Activated T-cell treated with anti-CD3 and anti-CD28 coated beads, Interleukin-2, amount 50 U/mL, for 1 hour (primary cell): Measurements from ENCODE around the gene LRWD1.
A peak's percentile ranks its signal among the peaks of the same experiment; 100 is the strongest.
"Not testable (repeated sequence)": the region's sequence is repeated elsewhere in the genome, so short reads cannot be mapped to it uniquely, and the experiment has no call there.

Experiments
- DNase-seq: peaks from one replicate; pipeline ENCODE4 v3.0.0-alpha.2; 2020

The LRWD1 gene

DNA sequence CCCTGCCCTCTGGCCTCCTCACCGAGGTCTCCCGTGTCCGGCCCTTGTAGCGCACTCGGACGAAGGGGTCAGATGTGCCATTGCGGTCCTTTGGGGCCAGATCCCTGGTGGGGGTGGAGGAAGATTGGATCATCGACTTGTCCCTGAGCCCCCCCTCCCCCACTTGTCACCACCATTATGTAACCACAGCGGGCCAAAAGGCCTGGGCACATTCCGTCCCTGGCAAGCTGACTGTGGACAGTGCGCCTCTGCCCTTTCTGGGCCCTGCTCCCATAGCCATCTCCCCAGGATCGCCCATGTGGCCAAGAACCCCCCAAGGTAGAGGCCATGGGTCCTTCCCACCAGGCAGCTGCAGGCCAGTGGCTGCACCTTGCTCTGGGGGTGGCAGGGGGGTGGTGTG, 38.4 kb downstream of the LRWD1 start:
- DNase-seq, result not testable (repeated sequence)

GRCh38 chr7:102505298-102506185, 40.8 kb downstream of the LRWD1 start:
- DNase-seq, result not testable (repeated sequence)

GRCh38 chr7:102507410-102508088, 42.8 kb downstream of the LRWD1 start:
- not testable (repeated sequence) for DNase-seq

GRCh38 chr7:102510575-102510974, 45.8 kb downstream of the LRWD1 start:
- DNase-seq, result not testable (repeated sequence)

GRCh38 chr7:102511860-102512522, 47.2 kb downstream of the LRWD1 start:
- DNase-seq, result not testable (repeated sequence)

DNA sequence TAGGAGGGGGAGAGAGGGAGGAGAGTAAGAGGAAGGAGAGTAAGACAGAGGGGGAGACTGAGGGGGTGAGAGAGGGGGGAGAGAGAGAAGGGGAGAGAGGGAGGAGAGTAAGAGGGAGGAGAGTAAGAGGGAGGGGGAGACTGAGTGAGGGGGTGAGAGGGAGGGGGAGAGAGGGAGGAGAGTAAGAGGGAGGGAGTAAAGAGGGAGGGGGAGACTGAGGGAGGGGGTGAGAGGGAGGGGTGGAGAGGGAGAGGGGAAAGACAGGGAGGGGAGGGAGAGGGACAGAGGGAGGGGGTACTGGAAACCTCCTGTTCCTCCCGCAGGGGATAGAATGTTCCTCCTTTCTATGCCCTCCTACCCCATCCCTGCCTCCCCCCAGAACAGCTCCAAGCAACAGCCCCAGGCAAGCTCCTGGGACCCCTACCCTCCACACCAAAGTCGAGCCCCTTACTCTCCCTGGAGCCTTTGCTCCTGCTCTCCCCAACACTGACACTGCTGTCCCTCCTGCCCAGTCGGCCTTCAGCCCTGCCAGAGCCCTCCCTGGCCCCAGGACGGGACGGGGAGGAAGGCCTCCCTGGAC, 47.9 kb downstream of the LRWD1 start:
- peak; percentile 23 for DNase-seq

- not testable (repeated sequence) for DNase-seq
Observed at GRCh38 chr7:102514881-102515721, 50.3 kb downstream of the LRWD1 start.

DNA sequence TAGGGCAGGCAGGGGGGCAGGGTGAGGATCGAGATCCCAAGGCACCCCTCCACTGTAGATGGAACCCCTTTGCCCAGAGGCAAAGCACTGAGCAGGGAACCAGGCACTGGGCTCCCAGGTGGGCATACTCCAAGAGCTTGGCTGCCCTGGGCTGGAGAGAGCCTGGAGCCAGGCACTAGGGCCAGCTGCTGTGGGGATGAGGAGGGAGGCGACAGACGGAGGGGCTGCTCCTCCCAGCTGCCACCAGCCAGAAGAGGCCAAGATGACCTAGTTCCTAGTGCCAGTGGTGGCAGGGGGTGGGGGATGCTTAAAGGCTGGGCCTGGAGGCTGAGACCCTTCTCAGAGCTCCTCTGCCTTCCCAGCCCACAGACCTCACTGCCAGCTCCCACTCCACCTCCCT, 51.1 kb downstream of the LRWD1 start:
- not testable (repeated sequence) for DNase-seq

GRCh38 chr7:102516951-102517350, 52.2 kb downstream of the LRWD1 start:
- not testable (repeated sequence) for DNase-seq

DNA sequence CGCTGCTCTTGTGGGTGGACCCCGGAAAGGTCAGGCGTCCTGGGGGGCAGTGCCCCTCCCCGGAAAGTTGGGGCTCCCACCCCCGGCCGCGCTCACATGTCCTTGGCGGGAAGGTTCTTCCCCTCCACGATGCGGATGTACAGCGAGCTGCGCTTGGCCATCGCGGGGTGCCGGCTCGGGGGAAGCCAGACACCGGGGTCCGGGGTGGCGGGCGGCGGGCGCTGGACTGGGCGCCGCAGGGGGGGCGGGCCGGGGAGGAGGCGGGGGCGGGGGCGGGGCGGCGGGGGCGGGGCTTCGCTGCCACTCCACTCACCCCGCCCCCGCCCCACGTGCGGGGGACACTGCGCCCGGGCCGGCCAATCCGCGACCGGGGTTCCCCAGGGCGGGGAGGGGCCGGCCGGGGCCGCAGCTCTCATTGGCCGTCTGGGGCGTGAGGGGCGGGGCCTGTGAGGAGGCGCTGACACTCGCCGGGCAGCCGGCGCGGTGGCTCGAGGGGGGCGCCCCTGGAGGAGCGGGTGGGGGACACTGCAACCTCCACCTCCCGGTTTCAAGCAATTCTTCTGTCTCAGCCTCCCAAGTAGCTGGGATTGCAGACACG, 52.9 kb downstream of the LRWD1 start, which contains the start of gene RASA4B:
Gene RASA4B, minus strand, starts transcription at position 228 of the 598 bp plus-strand sequence. Its CDS starts 67 bp downstream, at position 161.
- DNase-seq, result peak; percentile 43

DNA sequence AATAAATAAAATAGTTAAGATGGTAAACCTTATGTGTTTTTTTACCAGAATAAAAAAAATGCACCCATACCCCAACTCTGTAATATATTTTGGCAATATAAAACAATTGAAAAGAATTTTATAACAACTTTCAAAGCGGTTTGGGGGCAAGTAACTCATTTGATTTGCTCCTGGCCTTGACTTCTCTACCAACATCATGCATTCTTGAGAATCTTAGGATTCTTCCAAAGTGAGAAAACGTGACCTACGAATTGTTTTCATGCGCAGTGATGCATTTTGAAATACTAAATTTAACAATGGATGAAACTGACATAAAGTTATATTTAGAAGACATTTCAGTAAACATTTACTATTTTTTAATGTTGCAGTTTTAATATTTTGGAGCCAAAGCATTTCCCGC, 56.0 kb downstream of the LRWD1 start:
- not testable (repeated sequence) for DNase-seq
